Liver (tissue), 3 donors: ENCODE data around the gene LUC7L.

Experiments used
- RAD21 ChIP-seq, 2 donors: IDR thresholded peaks; 2 replicates each; pipeline ENCODE4 v1.6.1; 2016; ENCODE audit warnings: antibody characterized with exemption in 2 of 2, mild to moderate bottlenecking in 2 of 2
- TAF1 ChIP-seq: conservative IDR thresholded peaks from 2 replicates; pipeline ENCODE4 v1.6.1; 2016; ENCODE audit warnings: antibody characterized with exemption, mild to moderate bottlenecking
- TF ChIP-seq, protein P1 (sequence below): IDR thresholded peaks from 2 replicates; pipeline ENCODE4 v1.6.1; 2016; ENCODE audit warnings: antibody characterized with exemption
- TF ChIP-seq, protein P2 (sequence below): fragments of 150-350 bp; IDR thresholded peaks from 2 replicates; pipeline ENCODE4 v1.5.1; 2017; ENCODE audit warnings: improper control_type of control experiment, low read depth, low read length; ENCODE audit not compliant: missing input control
- TF ChIP-seq, protein P3 (sequence below): IDR thresholded peaks from 2 replicates; pipeline ENCODE4 v1.6.1; 2016; ENCODE audit warnings: antibody characterized with exemption, mild to moderate bottlenecking
- donor health status: healthy.
- donor health status: healthy.

DNA sequence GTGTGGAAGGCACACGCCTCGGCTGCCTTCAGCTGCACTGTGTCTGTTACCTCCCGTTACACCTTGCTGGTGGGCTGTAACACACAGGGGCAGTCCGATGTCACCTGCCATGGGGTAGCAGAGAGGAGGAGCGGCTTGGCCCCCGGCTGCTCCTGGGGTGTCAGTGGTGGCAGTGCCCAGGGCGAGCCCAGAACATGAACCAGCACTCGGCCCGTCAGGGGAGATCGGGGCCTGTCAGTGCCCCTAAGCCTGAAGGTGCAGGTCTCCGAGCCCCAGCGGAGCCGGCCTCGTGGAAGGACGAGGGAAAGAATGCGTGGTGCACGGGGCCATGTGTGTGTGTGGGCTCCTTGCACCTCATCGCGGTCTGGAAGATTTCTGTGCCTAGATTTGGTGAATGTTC lies 31.1 kb upstream of the LUC7L start:
- TF ChIP-seq, protein P1, sequence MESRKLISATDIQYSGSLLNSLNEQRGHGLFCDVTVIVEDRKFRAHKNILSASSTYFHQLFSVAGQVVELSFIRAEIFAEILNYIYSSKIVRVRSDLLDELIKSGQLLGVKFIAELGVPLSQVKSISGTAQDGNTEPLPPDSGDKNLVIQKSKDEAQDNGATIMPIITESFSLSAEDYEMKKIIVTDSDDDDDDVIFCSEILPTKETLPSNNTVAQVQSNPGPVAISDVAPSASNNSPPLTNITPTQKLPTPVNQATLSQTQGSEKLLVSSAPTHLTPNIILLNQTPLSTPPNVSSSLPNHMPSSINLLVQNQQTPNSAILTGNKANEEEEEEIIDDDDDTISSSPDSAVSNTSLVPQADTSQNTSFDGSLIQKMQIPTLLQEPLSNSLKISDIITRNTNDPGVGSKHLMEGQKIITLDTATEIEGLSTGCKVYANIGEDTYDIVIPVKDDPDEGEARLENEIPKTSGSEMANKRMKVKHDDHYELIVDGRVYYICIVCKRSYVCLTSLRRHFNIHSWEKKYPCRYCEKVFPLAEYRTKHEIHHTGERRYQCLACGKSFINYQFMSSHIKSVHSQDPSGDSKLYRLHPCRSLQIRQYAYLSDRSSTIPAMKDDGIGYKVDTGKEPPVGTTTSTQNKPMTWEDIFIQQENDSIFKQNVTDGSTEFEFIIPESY = no peak
- TF ChIP-seq, protein P2, sequence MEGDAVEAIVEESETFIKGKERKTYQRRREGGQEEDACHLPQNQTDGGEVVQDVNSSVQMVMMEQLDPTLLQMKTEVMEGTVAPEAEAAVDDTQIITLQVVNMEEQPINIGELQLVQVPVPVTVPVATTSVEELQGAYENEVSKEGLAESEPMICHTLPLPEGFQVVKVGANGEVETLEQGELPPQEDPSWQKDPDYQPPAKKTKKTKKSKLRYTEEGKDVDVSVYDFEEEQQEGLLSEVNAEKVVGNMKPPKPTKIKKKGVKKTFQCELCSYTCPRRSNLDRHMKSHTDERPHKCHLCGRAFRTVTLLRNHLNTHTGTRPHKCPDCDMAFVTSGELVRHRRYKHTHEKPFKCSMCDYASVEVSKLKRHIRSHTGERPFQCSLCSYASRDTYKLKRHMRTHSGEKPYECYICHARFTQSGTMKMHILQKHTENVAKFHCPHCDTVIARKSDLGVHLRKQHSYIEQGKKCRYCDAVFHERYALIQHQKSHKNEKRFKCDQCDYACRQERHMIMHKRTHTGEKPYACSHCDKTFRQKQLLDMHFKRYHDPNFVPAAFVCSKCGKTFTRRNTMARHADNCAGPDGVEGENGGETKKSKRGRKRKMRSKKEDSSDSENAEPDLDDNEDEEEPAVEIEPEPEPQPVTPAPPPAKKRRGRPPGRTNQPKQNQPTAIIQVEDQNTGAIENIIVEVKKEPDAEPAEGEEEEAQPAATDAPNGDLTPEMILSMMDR = no peak
- TF ChIP-seq, protein P3, sequence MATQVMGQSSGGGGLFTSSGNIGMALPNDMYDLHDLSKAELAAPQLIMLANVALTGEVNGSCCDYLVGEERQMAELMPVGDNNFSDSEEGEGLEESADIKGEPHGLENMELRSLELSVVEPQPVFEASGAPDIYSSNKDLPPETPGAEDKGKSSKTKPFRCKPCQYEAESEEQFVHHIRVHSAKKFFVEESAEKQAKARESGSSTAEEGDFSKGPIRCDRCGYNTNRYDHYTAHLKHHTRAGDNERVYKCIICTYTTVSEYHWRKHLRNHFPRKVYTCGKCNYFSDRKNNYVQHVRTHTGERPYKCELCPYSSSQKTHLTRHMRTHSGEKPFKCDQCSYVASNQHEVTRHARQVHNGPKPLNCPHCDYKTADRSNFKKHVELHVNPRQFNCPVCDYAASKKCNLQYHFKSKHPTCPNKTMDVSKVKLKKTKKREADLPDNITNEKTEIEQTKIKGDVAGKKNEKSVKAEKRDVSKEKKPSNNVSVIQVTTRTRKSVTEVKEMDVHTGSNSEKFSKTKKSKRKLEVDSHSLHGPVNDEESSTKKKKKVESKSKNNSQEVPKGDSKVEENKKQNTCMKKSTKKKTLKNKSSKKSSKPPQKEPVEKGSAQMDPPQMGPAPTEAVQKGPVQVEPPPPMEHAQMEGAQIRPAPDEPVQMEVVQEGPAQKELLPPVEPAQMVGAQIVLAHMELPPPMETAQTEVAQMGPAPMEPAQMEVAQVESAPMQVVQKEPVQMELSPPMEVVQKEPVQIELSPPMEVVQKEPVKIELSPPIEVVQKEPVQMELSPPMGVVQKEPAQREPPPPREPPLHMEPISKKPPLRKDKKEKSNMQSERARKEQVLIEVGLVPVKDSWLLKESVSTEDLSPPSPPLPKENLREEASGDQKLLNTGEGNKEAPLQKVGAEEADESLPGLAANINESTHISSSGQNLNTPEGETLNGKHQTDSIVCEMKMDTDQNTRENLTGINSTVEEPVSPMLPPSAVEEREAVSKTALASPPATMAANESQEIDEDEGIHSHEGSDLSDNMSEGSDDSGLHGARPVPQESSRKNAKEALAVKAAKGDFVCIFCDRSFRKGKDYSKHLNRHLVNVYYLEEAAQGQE = no peak
- no peak for TF ChIP-seq TAF1
- no peak for TF ChIP-seq RAD21 (IDR thresholded peaks at IDR 0.05)
